HG03039 (cell line): ENCODE measurements around the gene GKN2.
A peak's percentile ranks its signal among the peaks of the same experiment; 100 is the strongest.

ENCODE experiments used
- ATAC-seq: cut with Tn5 transposase; IDR thresholded peaks from one replicate; pipeline ENCODE4 v1.9.1; 2021; ENCODE audit warnings: mild to moderate bottlenecking, moderate library complexity; ENCODE audit not compliant: unreplicated experiment

GKN2 gene

DNA sequence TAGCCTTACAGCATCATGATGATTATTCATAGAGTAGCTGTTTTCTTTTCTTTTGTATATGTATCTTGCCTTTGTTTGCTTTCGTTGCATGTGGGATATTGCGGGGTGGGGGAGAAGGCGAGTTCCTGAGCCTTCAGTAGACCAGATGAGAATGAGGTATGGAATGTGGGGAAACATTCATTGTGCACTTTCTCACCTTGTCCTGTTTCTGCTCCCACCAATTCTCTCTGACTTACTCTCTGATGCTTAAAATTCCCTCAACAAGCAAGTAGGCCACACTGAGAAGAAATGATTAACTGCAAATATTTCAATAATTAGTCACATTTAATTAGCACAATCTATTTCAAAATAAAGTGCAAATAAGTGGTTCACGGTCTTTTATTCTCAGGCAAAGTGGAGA, 31.0 kb downstream of the GKN2 start:
- ATAC-seq, result no peak

GRCh38 chr2:68920481-68921170, 32.1 kb downstream of the GKN2 start:
- ATAC-seq, result no peak

GRCh38 chr2:68918497-68918896, 34.2 kb downstream of the GKN2 start:
- no peak for ATAC-seq

GRCh38 chr2:68917034-68917718, 35.5 kb downstream of the GKN2 start:
- ATAC-seq, result no peak

- no peak for ATAC-seq
Observed at GRCh38 chr2:68916226-68916625, 36.5 kb downstream of the GKN2 start.

GRCh38 chr2:68915393-68915792, 37.3 kb downstream of the GKN2 start:
- ATAC-seq, result no peak

- no peak for ATAC-seq
Observed at GRCh38 chr2:68913359-68913758, 39.3 kb downstream of the GKN2 start.

GRCh38 chr2:68912732-68913131, 40.0 kb downstream of the GKN2 start:
- ATAC-seq, result no peak

GRCh38 chr2:68912111-68912510, 40.6 kb downstream of the GKN2 start:
- ATAC-seq, result no peak

GRCh38 chr2:68911709-68912108, 41.0 kb downstream of the GKN2 start:
- ATAC-seq, result no peak

DNA sequence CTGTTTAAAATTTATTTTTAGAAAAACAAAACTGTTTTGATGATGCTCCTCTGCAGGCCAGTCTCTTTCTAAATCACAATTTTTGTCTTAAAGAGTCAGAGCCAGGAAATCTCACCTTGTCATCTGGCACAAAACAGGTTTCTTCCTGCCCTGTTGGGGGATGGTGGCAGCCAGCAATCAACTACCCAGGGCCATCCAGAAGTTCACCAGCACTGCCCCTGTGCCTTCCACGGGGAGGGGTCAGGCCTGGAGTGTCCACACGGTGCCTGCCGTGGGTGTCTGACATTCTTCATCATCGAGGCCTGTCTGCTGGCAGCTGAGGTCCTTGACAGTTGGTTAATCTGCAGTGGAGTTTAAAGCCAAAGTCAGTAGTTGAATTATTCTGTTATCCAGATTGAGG, 41.4 kb downstream of the GKN2 start:
- no peak for ATAC-seq

DNA sequence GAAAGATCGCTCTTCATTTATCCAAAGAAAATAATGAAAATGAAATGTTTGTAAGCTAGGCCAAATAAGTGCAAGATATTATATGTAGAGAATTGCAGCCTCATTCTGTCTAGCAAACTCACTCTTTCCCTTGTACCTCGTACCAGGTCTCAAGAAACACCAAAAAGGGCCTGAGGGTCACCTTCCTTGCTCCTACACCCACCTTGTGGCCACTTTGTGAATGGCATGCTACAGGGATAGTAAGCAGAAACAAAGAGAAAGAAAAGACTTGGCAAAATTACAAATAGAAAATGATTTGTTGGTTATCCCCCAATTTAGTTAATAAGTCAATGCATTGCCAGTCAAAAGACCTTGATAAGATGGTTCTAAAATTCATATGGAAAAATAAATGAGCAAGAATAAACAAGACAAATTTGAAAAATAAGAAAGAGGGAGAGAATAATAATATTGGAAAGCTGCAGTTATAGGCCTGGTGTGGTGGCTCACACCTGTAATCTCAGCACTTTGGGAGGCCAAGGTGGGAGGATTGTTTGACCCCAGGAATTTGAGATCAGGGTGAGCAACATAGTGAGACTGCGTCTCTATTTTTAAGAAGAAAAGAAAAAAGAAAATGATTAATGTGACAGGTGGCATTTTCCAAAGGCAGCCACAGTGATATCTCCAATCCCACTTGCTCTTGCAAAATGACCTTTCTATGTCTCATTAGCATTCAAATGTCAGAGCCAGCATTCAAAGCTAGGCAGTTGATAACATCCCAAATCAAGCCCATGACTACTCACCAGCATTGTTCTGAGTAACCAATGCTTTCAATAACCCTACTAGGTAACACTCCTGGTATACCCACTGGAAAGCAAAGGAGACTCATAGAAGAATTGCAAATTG, 42.7 kb downstream of the GKN2 start:
- no peak for ATAC-seq

GRCh38 chr2:68908392-68908970, 44.2 kb downstream of the GKN2 start:
- peak; percentile 95 for ATAC-seq

DNA sequence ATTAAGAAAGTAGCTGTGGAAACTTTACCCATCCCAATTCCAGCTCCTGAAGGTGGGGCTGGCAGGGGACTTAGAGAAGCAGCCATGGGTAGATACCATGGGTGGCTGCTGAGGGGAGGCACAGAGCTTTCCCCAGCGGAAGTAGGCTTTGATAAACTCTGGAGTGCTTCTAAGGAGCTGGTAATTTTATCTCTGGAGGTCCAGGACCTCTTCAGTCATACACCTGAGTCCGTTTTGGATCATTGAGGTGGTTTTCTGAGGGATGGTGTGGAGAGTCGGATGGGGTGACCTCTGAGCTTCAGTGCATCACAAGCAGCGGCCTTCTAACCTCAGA, 44.8 kb downstream of the GKN2 start:
- ATAC-seq, result peak; percentile 10

- no peak for ATAC-seq
Observed at GRCh38 chr2:68907232-68907919, 45.3 kb downstream of the GKN2 start.

GRCh38 chr2:68906716-68907115, 46.0 kb downstream of the GKN2 start:
- no peak for ATAC-seq

DNA sequence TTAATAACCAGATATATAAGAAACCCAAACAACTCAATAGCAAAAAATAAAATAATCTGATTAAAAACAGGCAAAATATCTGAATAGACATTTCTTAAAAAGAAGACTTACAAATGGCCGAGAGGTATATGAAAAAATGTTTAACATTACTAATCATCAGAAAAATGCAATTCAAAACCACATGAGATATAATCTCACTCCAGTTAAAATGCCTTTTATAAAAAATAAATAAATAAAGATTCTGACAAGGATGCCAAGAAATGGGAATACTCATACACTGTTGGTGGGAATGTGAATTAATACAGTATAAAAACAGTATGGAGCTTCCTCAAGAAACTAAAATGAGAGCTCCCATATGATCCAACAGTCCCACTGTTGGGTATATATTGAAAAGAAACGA, 47.6 kb downstream of the GKN2 start:
- ATAC-seq, result no peak

- no peak for ATAC-seq
Observed at GRCh38 chr2:68901561-68901960, 51.1 kb downstream of the GKN2 start.

DNA sequence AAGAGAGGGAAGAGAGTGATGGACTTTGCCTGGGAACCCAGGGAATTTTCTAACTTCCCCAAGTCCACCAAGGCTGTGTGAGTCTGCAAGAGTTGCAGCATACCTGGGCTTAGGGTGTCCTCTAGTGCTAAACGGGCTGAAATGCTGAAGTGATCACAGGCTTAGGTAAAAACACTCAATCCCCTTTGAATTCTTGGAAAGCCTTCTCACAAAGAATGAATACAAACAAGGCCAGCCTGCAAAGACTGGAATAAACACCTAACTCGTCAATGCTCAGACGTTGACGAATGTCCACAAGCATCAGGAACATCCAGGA, 51.5 kb downstream of the GKN2 start:
- no peak for ATAC-seq

DNA sequence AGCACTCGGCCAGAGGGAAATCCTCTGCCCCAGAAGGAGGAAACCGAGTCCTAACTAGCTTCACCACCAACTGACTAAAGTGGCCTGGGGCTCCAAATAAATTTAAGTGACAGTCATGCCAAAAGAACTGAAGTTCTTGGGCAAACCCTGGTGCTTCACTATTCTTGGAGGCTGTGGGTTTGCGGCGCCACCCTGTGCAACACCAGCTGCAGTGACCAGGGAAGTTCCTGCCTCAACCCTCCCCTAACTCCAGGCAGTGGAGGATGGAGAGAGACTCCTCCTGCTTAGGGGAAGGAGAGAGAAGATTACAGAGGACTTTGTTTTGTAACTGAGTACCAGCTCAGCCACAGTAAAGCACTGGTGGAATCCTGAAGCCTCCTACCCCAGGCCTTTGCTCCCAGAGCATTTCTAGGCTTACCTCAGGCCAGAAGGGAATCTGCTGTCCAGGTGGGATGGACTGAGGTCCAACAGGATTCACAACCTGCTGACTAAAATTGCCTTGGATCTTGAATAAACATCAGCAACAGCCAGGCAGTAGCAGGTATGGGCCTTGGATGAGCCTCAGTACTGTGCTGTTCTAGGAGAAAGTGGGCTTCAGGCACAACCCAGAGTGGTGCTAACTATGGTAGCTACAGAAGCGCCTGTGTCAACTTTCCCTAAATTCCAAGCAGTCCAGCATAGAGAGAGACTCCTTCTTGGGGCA, 52.0 kb downstream of the GKN2 start:
- no peak for ATAC-seq
